Measurements from ENCODE around the gene HSPA1B. TPM values are rescaled to one million over a fixed set of nuclear protein-coding genes. Genes with fewer than 3 reads are reported as not detected.

The HSPA1B gene
- total RNA-seq, 1 experiment from 2014 or later, result 85.1 TPM

DNA sequence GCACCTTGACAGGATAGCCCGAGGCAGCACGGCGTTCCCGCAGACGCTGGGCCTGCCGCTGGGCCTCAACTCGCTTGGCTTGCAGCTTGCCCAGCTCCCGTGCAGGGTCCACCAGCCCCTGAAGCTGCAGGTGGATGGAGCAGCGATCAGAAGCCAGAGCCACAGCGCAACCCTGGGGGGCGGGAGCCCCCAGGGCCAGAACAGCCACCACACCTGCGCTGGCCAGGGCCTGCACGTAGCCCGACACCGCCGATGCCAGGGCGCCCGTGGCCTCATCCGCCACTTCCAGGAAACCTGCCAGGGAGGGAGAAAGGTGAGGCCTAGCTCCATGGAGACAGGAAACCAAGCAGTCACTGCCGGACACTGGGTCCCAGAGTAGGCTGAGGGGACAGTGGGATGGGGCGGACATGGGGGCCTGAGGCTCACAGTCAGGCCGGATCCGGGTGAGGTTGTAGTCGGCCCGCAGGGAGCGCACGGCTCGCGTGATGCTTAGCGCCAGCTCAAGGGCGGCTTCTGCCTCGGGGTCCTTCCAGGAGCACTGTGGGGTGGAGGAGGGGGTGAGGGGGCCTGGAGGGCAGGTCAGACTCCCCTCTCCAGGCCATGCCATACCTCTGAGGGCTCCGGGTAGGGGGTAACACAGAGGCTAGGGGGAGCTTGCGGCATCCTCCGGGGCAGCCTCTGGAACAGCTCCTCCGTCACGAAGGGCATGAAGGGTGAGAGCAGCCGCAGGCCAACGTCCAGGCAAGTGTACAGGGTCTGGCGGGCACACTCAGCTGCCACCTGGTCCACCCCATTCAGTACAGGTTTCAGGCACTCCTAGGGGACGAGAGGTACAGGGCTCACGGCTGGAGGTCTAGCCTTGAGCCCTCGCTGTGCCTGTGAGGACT, 48.3 kb upstream of the HSPA1B start:
- no peak overlapping the region for H3K4me2 ChIP-seq (ENCODE audit: insufficient read depth, insufficient read length, low read length)
- H3K14ac ChIP-seq (ENCODE audit: insufficient read depth, low read length), result no peak overlapping the region
- H3K79me2 ChIP-seq (ENCODE audit: insufficient read depth, low read length), result no peaks in the 10 kb centered on the region
- H3K9me3 ChIP-seq (ENCODE audit: control insufficient read depth, low read depth, low read length), result no peaks in the 10 kb centered on the region
- no peaks in the 10 kb centered on the region for H3K9me3 Mint-ChIP-seq
- no peaks in the 10 kb centered on the region for H3K79me1 ChIP-seq (ENCODE audit: insufficient read depth, low read depth, low read length, poor library complexity, severe bottlenecking)
- no peak overlapping the region for H2BK15ac ChIP-seq (ENCODE audit: low read depth, low read length)
- H3K27me3 ChIP-seq (ENCODE audit: insufficient read depth, low read length), result no peaks in the 10 kb centered on the region
- H3T11ph ChIP-seq (ENCODE audit: low read length), result no peak overlapping the region
- no peak overlapping the region for H3K27ac Mint-ChIP-seq
- no peak overlapping the region for H2AK5ac ChIP-seq (ENCODE audit: insufficient read length, low read length)
- H3K18ac ChIP-seq (ENCODE audit: insufficient read length, low read depth, low read length), result no peak overlapping the region
- no peak overlapping the region for H3K56ac ChIP-seq (ENCODE audit: insufficient read length, low read depth, low read length)
- no peak overlapping the region for H3K23ac ChIP-seq (ENCODE audit: insufficient read length, low read depth, low read length)
- no peak overlapping the region for H2BK20ac ChIP-seq (ENCODE audit: low read depth, low read length, poor library complexity, severe bottlenecking)
- no peaks in the 10 kb centered on the region for H3K23me2 ChIP-seq (ENCODE audit: insufficient read length, low read depth, low read length, poor library complexity, severe bottlenecking)
- no peak overlapping the region for H3K4ac ChIP-seq (ENCODE audit: low read depth, low read length)
- no peaks in the 10 kb centered on the region for H4K20me1 ChIP-seq (ENCODE audit: control insufficient read depth, insufficient read depth, insufficient read length)
- H2BK120ac ChIP-seq (ENCODE audit: low read depth, low read length, poor library complexity, severe bottlenecking), result no peak overlapping the region
- H3K9ac ChIP-seq (ENCODE audit: extremely low read depth, insufficient read length, low read length), result no peak overlapping the region
- no peak overlapping the region for H2BK5ac ChIP-seq (ENCODE audit: insufficient read length, low read length)
- TF ChIP-seq, protein P1, sequence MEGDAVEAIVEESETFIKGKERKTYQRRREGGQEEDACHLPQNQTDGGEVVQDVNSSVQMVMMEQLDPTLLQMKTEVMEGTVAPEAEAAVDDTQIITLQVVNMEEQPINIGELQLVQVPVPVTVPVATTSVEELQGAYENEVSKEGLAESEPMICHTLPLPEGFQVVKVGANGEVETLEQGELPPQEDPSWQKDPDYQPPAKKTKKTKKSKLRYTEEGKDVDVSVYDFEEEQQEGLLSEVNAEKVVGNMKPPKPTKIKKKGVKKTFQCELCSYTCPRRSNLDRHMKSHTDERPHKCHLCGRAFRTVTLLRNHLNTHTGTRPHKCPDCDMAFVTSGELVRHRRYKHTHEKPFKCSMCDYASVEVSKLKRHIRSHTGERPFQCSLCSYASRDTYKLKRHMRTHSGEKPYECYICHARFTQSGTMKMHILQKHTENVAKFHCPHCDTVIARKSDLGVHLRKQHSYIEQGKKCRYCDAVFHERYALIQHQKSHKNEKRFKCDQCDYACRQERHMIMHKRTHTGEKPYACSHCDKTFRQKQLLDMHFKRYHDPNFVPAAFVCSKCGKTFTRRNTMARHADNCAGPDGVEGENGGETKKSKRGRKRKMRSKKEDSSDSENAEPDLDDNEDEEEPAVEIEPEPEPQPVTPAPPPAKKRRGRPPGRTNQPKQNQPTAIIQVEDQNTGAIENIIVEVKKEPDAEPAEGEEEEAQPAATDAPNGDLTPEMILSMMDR (conservative IDR thresholded peaks at IDR 0.05), result no peak
- H4K8ac ChIP-seq (replicated peaks; ENCODE audit: insufficient read length, low read depth, low read length), result no peak overlapping the region
- H3K27me3 Mint-ChIP-seq (ENCODE audit: low read depth), result no peaks in the 10 kb centered on the region
- H3K36me3 Mint-ChIP-seq (ENCODE audit: insufficient read depth in 1 of 3, low read depth in 3 of 3), result peaks cover 37 to 61% (median 44%) of the 10 kb centered on the region in 3 experiments
- H3K4me1 ChIP-seq (ENCODE audit: insufficient read depth, low read length), result no peaks in the 10 kb centered on the region
- peaks cover 5 to 10% of the 10 kb centered on the region in 2 experiments; a peak in 3 of 4 replicates for H3K4me1 Mint-ChIP-seq
- no peak overlapping the region for H3K4me3 Mint-ChIP-seq
- no peak overlapping the region for H4K91ac ChIP-seq (ENCODE audit: insufficient read length, low read depth, low read length)
- DNase-seq, result no peak
- no peak overlapping the region for H4K5ac ChIP-seq (ENCODE audit: insufficient read length, low read depth, low read length)
- no CpG with 5 or more reads among the region's 43 CpGs for WGBS (ENCODE audit: extremely low coverage, insufficient read length, low lambda C conversion rate)
- no peak overlapping the region for H2BK12ac ChIP-seq (ENCODE audit: insufficient read length, low read depth, low read length)
- H3K27ac ChIP-seq (ENCODE audit: insufficient read length, low read depth, low read length), result no peak overlapping the region
- no peak overlapping the region for H2AFZ ChIP-seq (ENCODE audit: low read length)

Measured in H9 (cell line).